Neural cell (in vitro differentiated cells): ENCODE data around the gene CRMP1.

Experiments
- EP300 ChIP-seq: fragments of 450-650 bp; conservative IDR thresholded peaks from 2 replicates; pipeline ENCODE4 v1.6.1; 2014; ENCODE audit warnings: antibody characterized with exemption, mild to moderate bottlenecking, moderate library complexity; ENCODE audit not compliant: poor library complexity, severe bottlenecking
- EZH2 ChIP-seq: fragments of 200-600, 300-800 bp; shearing (Covaris generic), sonication (generic); IDR thresholded peaks from 2 replicates; pipeline ENCODE4 v1.6.1; 2014; ENCODE audit warnings: antibody characterized with exemption, low read length, borderline replicate concordance, mild to moderate bottlenecking; ENCODE audit not compliant: insufficient read depth, poor library complexity, severe bottlenecking
- MXI1 ChIP-seq: fragments of 450-650 bp; conservative IDR thresholded peaks from 2 replicates; pipeline ENCODE4 v1.6.1; 2014; ENCODE audit warnings: antibody characterized with exemption, mild to moderate bottlenecking; ENCODE audit not compliant: poor library complexity, severe bottlenecking
- POLR2AphosphoS5 ChIP-seq: IDR thresholded peaks from 2 replicates; pipeline ENCODE4 v1.6.1; 2012
- RAD21 ChIP-seq: fragments of 450-650 bp; conservative IDR thresholded peaks from 2 replicates; pipeline ENCODE4 v1.6.1; 2014; ENCODE audit warnings: antibody characterized with exemption, mild to moderate bottlenecking, moderate library complexity
- REST ChIP-seq: IDR thresholded peaks from 2 replicates; pipeline ENCODE4 v1.6.1; 2012; ENCODE audit warnings: borderline replicate concordance
- SMC3 ChIP-seq: fragments of 450-650 bp; conservative IDR thresholded peaks from 2 replicates; pipeline ENCODE4 v1.6.1; 2014; ENCODE audit warnings: antibody characterized with exemption, mild to moderate bottlenecking, moderate library complexity; ENCODE audit not compliant: poor library complexity
- TF ChIP-seq, protein P1 (sequence below): fragments of 450-650 bp; IDR thresholded peaks from 2 replicates; pipeline ENCODE4 v1.5.1; 2014; ENCODE audit warnings: antibody characterized with exemption, mild to moderate bottlenecking, moderate library complexity; ENCODE audit not compliant: poor library complexity, severe bottlenecking

DNA sequence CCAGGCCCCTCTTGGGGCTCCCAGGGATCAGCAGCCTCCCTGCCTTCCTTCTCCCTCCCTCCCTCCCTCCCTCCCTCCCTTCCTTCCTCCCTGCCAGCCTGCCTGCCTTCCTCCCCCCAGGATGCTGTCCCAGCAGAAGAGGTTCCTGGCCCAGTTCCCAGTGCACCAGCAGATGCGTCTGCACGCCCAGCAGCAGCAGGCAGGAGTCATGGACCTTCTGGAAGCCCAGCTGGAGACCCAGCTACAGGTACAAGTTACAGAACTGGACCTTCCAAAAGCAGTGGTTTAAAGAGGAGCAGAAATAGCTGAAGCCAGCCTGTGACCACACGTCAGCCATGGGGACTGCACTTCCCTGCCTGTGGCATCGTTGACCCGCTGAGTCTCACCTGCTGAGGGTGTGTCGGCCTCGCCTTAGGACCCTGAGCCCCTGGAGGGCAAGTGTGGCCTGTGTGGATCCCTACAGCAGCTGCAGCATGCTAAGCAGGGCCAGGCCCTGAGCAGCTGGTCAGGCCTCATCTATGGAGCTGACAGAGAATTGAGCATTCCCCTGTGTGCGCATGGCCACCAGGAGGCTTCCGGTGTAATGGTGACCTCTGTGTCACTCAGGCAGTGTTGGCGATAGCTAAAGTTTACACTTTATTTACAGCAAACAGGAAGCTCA lies 84.7 kb downstream of the CRMP1 start:
- TF ChIP-seq SMC3, result no peak
- no peak for TF ChIP-seq RAD21
- TF ChIP-seq, protein P1, sequence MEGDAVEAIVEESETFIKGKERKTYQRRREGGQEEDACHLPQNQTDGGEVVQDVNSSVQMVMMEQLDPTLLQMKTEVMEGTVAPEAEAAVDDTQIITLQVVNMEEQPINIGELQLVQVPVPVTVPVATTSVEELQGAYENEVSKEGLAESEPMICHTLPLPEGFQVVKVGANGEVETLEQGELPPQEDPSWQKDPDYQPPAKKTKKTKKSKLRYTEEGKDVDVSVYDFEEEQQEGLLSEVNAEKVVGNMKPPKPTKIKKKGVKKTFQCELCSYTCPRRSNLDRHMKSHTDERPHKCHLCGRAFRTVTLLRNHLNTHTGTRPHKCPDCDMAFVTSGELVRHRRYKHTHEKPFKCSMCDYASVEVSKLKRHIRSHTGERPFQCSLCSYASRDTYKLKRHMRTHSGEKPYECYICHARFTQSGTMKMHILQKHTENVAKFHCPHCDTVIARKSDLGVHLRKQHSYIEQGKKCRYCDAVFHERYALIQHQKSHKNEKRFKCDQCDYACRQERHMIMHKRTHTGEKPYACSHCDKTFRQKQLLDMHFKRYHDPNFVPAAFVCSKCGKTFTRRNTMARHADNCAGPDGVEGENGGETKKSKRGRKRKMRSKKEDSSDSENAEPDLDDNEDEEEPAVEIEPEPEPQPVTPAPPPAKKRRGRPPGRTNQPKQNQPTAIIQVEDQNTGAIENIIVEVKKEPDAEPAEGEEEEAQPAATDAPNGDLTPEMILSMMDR, result no peak
- TF ChIP-seq EP300, result no peak
- no peak for TF ChIP-seq EZH2
- TF ChIP-seq REST, result no peak
- no peak for TF ChIP-seq MXI1
- no peak for TF ChIP-seq POLR2AphosphoS5
